Activated CD4-positive, alpha-beta T cell treated with anti-CD3 and anti-CD28 coated beads for 36 hours (primary cell): ENCODE data around the gene ASB2. TPM values are rescaled to one million over a fixed set of nuclear protein-coding genes. Genes with fewer than 3 reads are reported as not detected.

Experiments used
- ATAC-seq: fragments of 200-7000 bp; cut with Tn5 transposase; one replicate; pipeline ENCODE4 v1.10.0; 2021; ENCODE audit warnings: mild to moderate bottlenecking, moderate library complexity
- CTCF ChIA-PET: fragments of 350-600 bp; sonication (Branson Sonifier 250); formaldehyde crosslinking; loops from one replicate; lab custom pipeline; 2021; ENCODE audit warnings: antibody characterized with exemption; lab: Charles Lee
- POLR2A ChIA-PET: fragments of 350-600 bp; sonication (Branson Sonifier 250); formaldehyde crosslinking; loops from one replicate; lab custom pipeline; 2021; ENCODE audit warnings: antibody characterized with exemption, inconsistent platforms; lab: Charles Lee
- DNase-seq: peaks from one replicate; pipeline ENCODE4 v3.0.0-alpha.2; 2020
- H3K27ac Mint-ChIP-seq: one replicate; pipeline ENCODE4 v1.8.0; 2021; ENCODE audit warnings: mixed read lengths
- H3K27me3 Mint-ChIP-seq: one replicate; pipeline ENCODE4 v1.8.0; 2021; ENCODE audit warnings: mixed read lengths
- H3K36me3 Mint-ChIP-seq: one replicate; pipeline ENCODE4 v1.8.0; 2021; ENCODE audit warnings: low read depth, mixed read lengths
- H3K4me1 Mint-ChIP-seq: one replicate; pipeline ENCODE4 v1.8.0; 2021; ENCODE audit warnings: mixed read lengths
- H3K4me3 Mint-ChIP-seq: one replicate; pipeline ENCODE4 v1.8.0; 2021; ENCODE audit warnings: mild to moderate bottlenecking, moderate library complexity, mixed read lengths
- H3K9me3 Mint-ChIP-seq: one replicate; pipeline ENCODE4 v1.8.0; 2021; ENCODE audit warnings: low read depth, mixed read lengths
- intact Hi-C, 2 experiments: fragments of 100-400 bp; cut with DNase I in 1 of 2; cut with micrococcal nuclease in 1 of 2; formaldehyde crosslinking; loops; one replicate each; pipeline versions ENCODE4 v1.14.2 to v1.15.1; 2022 to 2024; cut with DNase I, micrococcal nuclease
- total RNA-seq, 2 experiments: library from RNA; stranded (reverse); gene quantifications; one replicate each; pipeline ENCODE4 v1.2.3, GENCODE V29; 2021

Gene ASB2
- total RNA-seq, 2 experiments from 2014 or later = 24.8 to 25.5 TPM

- peak overlapping the region; percentile 87 for H3K27ac Mint-ChIP-seq
- no peak overlapping the region for H3K4me3 Mint-ChIP-seq
- H3K27me3 Mint-ChIP-seq = peaks cover 2% of the 10 kb centered on the region
- DNase-seq (peak; percentile 62), ATAC-seq (no peak)
- H3K9me3 Mint-ChIP-seq = peaks cover 4% of the 10 kb centered on the region
- ChIA-PET CTCF (interaction anchor here (0.6 to 13.9 kb wide), 6 partner anchors 13 to 108 kb away, joined by 3 to 180 read pairs (median 14); partner anchors contain the start of genes DDX24 and IFI27L1), POLR2A (interaction anchor here (0.7 to 3.7 kb wide), 2 partner anchors 13 to 20 kb away, joined by 3 to 40 read pairs; no protein-coding TSS in a partner anchor)
- peaks cover 19% of the 10 kb centered on the region for H3K36me3 Mint-ChIP-seq
- H3K4me1 Mint-ChIP-seq = peaks cover 80% of the 10 kb centered on the region
- intact Hi-C loops = loop anchor here (10.0 kb wide), 3 partner anchors 422 to 1292 kb away; partner anchors contain the start of genes LYSET (in 1 of the 2) and MOAP1 (in 1 of the 2)
Observed at GRCh38 chr14:93972618-93973205, 3.7 kb downstream of the ASB2 start.

GRCh38 chr14:93971635-93972027 lies 4.7 kb downstream of the ASB2 start:
- ChIA-PET CTCF (interaction anchor here (0.7 to 13.9 kb wide), 11 partner anchors 12 to 128 kb away, joined by 3 to 180 read pairs (median 8); partner anchors contain the start of gene CCDC197), POLR2A (interaction anchor here (0.7 to 3.7 kb wide), 5 partner anchors 9 to 32 kb away, joined by 3 to 40 read pairs (median 7); no protein-coding TSS in a partner anchor)
- Mint-ChIP-seq H3K27ac (peak overlapping the region; percentile 97), H3K4me3 (peak overlapping the region; percentile 70), H3K36me3 (peaks cover 8% of the 10 kb centered on the region), H3K27me3 (peaks cover 2% of the 10 kb centered on the region), H3K4me1 (peaks cover 75% of the 10 kb centered on the region), H3K9me3 (no peaks in the 10 kb centered on the region)
- DNase-seq (no peak), ATAC-seq (peak; percentile 21)
- intact Hi-C loops = loop anchor here (1.0 to 10.0 kb wide), 8 partner anchors 8 to 1293 kb away; partner anchors contain the start of genes LYSET (in 1 of the 2) and MOAP1 (in 1 of the 2)

- Mint-ChIP-seq H3K4me1 (peaks cover 75% of the 10 kb centered on the region), H3K27ac (peak overlapping the region; percentile 97), H3K9me3 (no peaks in the 10 kb centered on the region), H3K27me3 (peaks cover 2% of the 10 kb centered on the region), H3K4me3 (peak overlapping the region; percentile 70), H3K36me3 (peaks cover 7% of the 10 kb centered on the region)
- CTCF ChIA-PET = interaction anchor here (0.7 to 13.9 kb wide), 13 partner anchors 12 to 128 kb away, joined by 3 to 180 read pairs (median 6); partner anchors contain the start of genes CCDC197 and OTUB2
- intact Hi-C loops = loop anchor here (1.0 to 10.0 kb wide), 8 partner anchors 8 to 1294 kb away; partner anchors contain the start of genes LYSET (in 1 of the 2) and MOAP1 (in 1 of the 2)
- ATAC-seq = peak; percentile 60
- peak; percentile 84 for DNase-seq
- POLR2A ChIA-PET = interaction anchor here (0.5 to 3.7 kb wide), 7 partner anchors 8 to 752 kb away, joined by 3 to 40 read pairs (median 5); no protein-coding TSS in a partner anchor
Observed at GRCh38 chr14:93970965-93971634, 5.3 kb downstream of the ASB2 start.

- H3K4me3 Mint-ChIP-seq = peak overlapping the region; percentile 70
- intact Hi-C loops = loop anchor here (1.0 to 10.0 kb wide), 5 partner anchors 30 to 1294 kb away; partner anchors contain the start of genes LYSET (in 1 of the 2) and MOAP1 (in 1 of the 2)
- H3K9me3 Mint-ChIP-seq = no peaks in the 10 kb centered on the region
- H3K27me3 Mint-ChIP-seq = peaks cover 2% of the 10 kb centered on the region
- peak; percentile 83 for DNase-seq
- CTCF ChIA-PET = interaction anchor here (0.7 to 13.9 kb wide), 14 partner anchors 8 to 1547 kb away, joined by 3 to 180 read pairs (median 5); partner anchors contain the start of genes CCDC197 and OTUB2
- peaks cover 75% of the 10 kb centered on the region for H3K4me1 Mint-ChIP-seq
- POLR2A ChIA-PET = interaction anchor here (0.6 to 3.7 kb wide), 5 partner anchors 8 to 751 kb away, joined by 3 to 40 read pairs (median 7); no protein-coding TSS in a partner anchor
- peak overlapping the region; percentile 97 for H3K27ac Mint-ChIP-seq
- peak; percentile 74 for ATAC-seq
- peaks cover 2% of the 10 kb centered on the region for H3K36me3 Mint-ChIP-seq
Observed at GRCh38 chr14:93970585-93970964, 5.8 kb downstream of the ASB2 start.

- Mint-ChIP-seq H3K4me3 (no peak overlapping the region), H3K36me3 (peaks cover 4% of the 10 kb centered on the region), H3K4me1 (peaks cover 75% of the 10 kb centered on the region), H3K27me3 (peaks cover 2% of the 10 kb centered on the region), H3K27ac (peak overlapping the region; percentile 83), H3K9me3 (peaks cover 6% of the 10 kb centered on the region)
- ATAC-seq (no peak), DNase-seq (no peak)
- CTCF ChIA-PET = interaction anchor here (1.6 to 13.9 kb wide), 4 partner anchors 10 to 32 kb away, joined by 3 to 180 read pairs (median 34); no protein-coding TSS in a partner anchor
- POLR2A ChIA-PET = no interaction called here
- intact Hi-C loops = loop anchor here (10.0 kb wide), 3 partner anchors 206 to 1186 kb away; partner anchors contain the start of genes DICER1 (in 1 of the 2) and PPP4R4 (in 1 of the 2)
Observed at GRCh38 chr14:93969082-93969828, 7.1 kb downstream of the ASB2 start.

- Mint-ChIP-seq H3K27me3 (peaks cover 2% of the 10 kb centered on the region), H3K27ac (no peak overlapping the region), H3K9me3 (peaks cover 6% of the 10 kb centered on the region), H3K4me3 (no peak overlapping the region), H3K36me3 (peaks cover 6% of the 10 kb centered on the region), H3K4me1 (peaks cover 82% of the 10 kb centered on the region)
- CTCF ChIA-PET = interaction anchor here (0.6 to 13.9 kb wide), 5 partner anchors 9 to 111 kb away, joined by 3 to 180 read pairs (median 3); partner anchors contain the start of gene ASB2
- intact Hi-C loops = loop anchor here (10.0 kb wide), 3 partner anchors 207 to 1187 kb away; partner anchors contain the start of genes DICER1 (in 1 of the 2) and PPP4R4 (in 1 of the 2)
- DNase-seq (no peak), ATAC-seq (no peak)
- POLR2A ChIA-PET = no interaction called here
Observed at GRCh38 chr14:93967637-93968250, 8.6 kb downstream of the ASB2 start.

GRCh38 chr14:93965946-93966474 lies 10.4 kb downstream of the ASB2 start:
- peaks cover 6% of the 10 kb centered on the region for H3K9me3 Mint-ChIP-seq
- DNase-seq (no peak), ATAC-seq (no peak)
- H3K27me3 Mint-ChIP-seq = peaks cover 2% of the 10 kb centered on the region
- no peak overlapping the region for H3K4me3 Mint-ChIP-seq
- CTCF ChIA-PET = interaction anchor here (1.1 to 2.0 kb wide), 4 partner anchors 8 to 29 kb away, joined by 3 to 8 read pairs (median 4); partner anchors contain the start of gene ASB2
- peaks cover 81% of the 10 kb centered on the region for H3K4me1 Mint-ChIP-seq
- peak overlapping the region; percentile 20 for H3K27ac Mint-ChIP-seq
- POLR2A ChIA-PET = no interaction called here
- peaks cover 13% of the 10 kb centered on the region for H3K36me3 Mint-ChIP-seq
- intact Hi-C loops = loop anchor here (10.0 kb wide), 3 partner anchors 209 to 1189 kb away; partner anchors contain the start of genes DICER1 (in 1 of the 2) and PPP4R4 (in 1 of the 2)

GRCh38 chr14:93965287-93965821 lies 11.0 kb downstream of the ASB2 start:
- DNase-seq (no peak), ATAC-seq (no peak)
- Mint-ChIP-seq H3K4me3 (no peak overlapping the region), H3K4me1 (peaks cover 79% of the 10 kb centered on the region), H3K27ac (peak overlapping the region; percentile 35), H3K36me3 (peaks cover 13% of the 10 kb centered on the region), H3K27me3 (peaks cover 2% of the 10 kb centered on the region), H3K9me3 (peaks cover 6% of the 10 kb centered on the region)
- intact Hi-C loops = loop anchor here (10.0 kb wide), 3 partner anchors 209 to 1189 kb away; partner anchors contain the start of genes DICER1 (in 1 of the 2) and PPP4R4 (in 1 of the 2)
- ChIA-PET CTCF (interaction anchor here (1.1 to 2.0 kb wide), 5 partner anchors 9 to 30 kb away, joined by 3 to 8 read pairs (median 4); partner anchors contain the start of gene ASB2), POLR2A (no interaction called here)

GRCh38 chr14:93964820-93965286 lies 11.5 kb downstream of the ASB2 start:
- Mint-ChIP-seq H3K27ac (peak overlapping the region; percentile 35), H3K36me3 (peaks cover 13% of the 10 kb centered on the region), H3K4me1 (peaks cover 79% of the 10 kb centered on the region), H3K27me3 (peaks cover 2% of the 10 kb centered on the region), H3K9me3 (peaks cover 6% of the 10 kb centered on the region), H3K4me3 (no peak overlapping the region)
- ChIA-PET POLR2A (interaction anchor here (0.9 kb wide), 1 partner anchor 13 kb away, joined by 3 read pairs; no protein-coding TSS in a partner anchor), CTCF (interaction anchor here (1.1 to 2.0 kb wide), 4 partner anchors 9 to 31 kb away, joined by 3 to 8 read pairs (median 6); partner anchors contain the start of gene ASB2)
- no peak for ATAC-seq
- intact Hi-C loops = loop anchor here (5.0 to 10.0 kb wide), 4 partner anchors 210 to 1190 kb away; partner anchors contain the start of genes DICER1 (in 1 of the 2) and PPP4R4 (in 1 of the 2)
- DNase-seq = no peak
